Measurements from ENCODE around the gene KRTAP5-3. TPM values are rescaled to one million over a fixed set of nuclear protein-coding genes. Genes with fewer than 3 reads are reported as not detected.
A peak's percentile ranks its signal among the peaks of the same experiment; 100 is the strongest.

Gene KRTAP5-3
- total and polyA plus RNA-seq, 9 of the 15 experiments (the other 6 are each of a cell fraction or from before 2014, with no cell fraction given): not detected

DNA sequence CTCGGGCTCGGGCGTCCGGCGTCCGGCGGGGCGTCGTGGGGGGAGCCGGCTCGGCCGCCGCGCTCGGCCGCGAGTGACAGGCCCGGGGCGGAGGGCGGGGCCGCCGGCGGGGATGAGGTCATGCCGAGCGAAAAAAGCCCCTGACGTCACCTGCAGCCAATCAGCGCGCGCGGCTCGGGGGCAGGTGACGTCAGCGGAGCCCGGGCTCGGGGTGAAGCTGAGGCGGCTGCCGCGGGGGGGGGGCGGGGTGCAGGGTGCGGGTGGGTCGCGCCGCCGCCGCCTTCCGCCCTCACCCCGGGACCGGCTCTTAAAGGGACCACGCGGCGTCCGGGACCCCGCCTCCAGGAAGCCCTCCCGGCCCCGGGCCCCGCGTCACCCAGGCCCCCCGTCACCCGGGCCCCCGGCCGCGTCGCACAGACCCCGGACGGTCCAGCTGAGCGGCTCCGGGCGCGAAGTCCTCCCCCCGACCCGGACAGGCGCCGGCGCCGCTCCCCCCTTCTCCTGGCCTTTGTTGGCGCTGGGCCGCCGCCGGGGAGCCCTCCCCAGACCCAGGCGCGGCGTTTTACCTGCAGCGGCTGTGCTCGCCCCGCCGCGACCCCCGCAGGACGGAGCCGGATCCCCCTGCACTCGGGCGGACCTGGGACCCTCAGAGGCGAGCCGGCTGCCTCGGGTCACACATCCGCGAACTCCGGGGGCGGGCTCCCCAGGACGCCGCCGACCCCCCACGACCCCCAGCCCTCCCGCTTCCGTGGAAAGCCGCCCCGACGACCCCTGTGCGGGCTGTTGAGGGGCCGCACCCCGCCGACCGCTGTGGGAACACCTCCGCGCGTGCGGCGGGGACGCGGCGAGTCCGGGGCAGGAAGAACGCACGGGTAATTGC, 35.8 kb downstream of the KRTAP5-3 start, which contains the start of gene DUSP8 (continued):
- TF ChIP-seq, protein P1, sequence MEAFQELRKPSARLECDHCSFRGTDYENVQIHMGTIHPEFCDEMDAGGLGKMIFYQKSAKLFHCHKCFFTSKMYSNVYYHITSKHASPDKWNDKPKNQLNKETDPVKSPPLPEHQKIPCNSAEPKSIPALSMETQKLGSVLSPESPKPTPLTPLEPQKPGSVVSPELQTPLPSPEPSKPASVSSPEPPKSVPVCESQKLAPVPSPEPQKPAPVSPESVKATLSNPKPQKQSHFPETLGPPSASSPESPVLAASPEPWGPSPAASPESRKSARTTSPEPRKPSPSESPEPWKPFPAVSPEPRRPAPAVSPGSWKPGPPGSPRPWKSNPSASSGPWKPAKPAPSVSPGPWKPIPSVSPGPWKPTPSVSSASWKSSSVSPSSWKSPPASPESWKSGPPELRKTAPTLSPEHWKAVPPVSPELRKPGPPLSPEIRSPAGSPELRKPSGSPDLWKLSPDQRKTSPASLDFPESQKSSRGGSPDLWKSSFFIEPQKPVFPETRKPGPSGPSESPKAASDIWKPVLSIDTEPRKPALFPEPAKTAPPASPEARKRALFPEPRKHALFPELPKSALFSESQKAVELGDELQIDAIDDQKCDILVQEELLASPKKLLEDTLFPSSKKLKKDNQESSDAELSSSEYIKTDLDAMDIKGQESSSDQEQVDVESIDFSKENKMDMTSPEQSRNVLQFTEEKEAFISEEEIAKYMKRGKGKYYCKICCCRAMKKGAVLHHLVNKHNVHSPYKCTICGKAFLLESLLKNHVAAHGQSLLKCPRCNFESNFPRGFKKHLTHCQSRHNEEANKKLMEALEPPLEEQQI (IDR thresholded peaks at IDR 0.05): no peak
- TF ChIP-seq BACH1 (tag; IDR thresholded peaks at IDR 0.05) (no peak), HSF4 (CRISPR knock-in tag; IDR thresholded peaks at IDR 0.05; ENCODE audit: borderline replicate concordance) (no peak), ZNF23 (CRISPR knock-in tag; IDR thresholded peaks at IDR 0.05) (no peak), RFX1 (IDR thresholded peaks at IDR 0.05) (no peak), TCF7L2 (IDR thresholded peaks at IDR 0.05; ENCODE audit: low read depth, low read length) (no peak), NFIC (IDR thresholded peaks at IDR 0.05) (0 out of 2 replicates have a peak, but pooled peaks have one; percentile 12), CSDE1 (IDR thresholded peaks at IDR 0.05) (no peak), CXXC5 (CRISPR knock-in tag; IDR thresholded peaks at IDR 0.05) (peak; percentile 37; the same call in 1 of the 2 replicates), CCAR2 (IDR thresholded peaks at IDR 0.05; ENCODE audit: low read depth, low read length) (no peak), GABPA (tag; conservative IDR thresholded peaks at IDR 0.05; ENCODE audit: low read depth) (no peak), NFIX (CRISPR knock-in tag; IDR thresholded peaks at IDR 0.05; ENCODE audit: low read depth) (no peak), ZNF695 (CRISPR knock-in tag; IDR thresholded peaks at IDR 0.05) (no peak), JUNB (CRISPR knock-in tag; conservative IDR thresholded peaks at IDR 0.05) (0 out of 2 replicates have a peak, but pooled peaks have one; percentile 52), MEF2D (tag; conservative IDR thresholded peaks at IDR 0.05; ENCODE audit: low read depth) (no peak), ZNF76 (CRISPR knock-in tag; IDR thresholded peaks at IDR 0.05; ENCODE audit: borderline replicate concordance) (no peak)
- TF ChIP-seq, protein P2, sequence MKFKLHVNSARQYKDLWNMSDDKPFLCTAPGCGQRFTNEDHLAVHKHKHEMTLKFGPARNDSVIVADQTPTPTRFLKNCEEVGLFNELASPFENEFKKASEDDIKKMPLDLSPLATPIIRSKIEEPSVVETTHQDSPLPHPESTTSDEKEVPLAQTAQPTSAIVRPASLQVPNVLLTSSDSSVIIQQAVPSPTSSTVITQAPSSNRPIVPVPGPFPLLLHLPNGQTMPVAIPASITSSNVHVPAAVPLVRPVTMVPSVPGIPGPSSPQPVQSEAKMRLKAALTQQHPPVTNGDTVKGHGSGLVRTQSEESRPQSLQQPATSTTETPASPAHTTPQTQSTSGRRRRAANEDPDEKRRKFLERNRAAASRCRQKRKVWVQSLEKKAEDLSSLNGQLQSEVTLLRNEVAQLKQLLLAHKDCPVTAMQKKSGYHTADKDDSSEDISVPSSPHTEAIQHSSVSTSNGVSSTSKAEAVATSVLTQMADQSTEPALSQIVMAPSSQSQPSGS (CRISPR knock-in tag; IDR thresholded peaks at IDR 0.05): peak; percentile 91
- TF ChIP-seq, protein P3, sequence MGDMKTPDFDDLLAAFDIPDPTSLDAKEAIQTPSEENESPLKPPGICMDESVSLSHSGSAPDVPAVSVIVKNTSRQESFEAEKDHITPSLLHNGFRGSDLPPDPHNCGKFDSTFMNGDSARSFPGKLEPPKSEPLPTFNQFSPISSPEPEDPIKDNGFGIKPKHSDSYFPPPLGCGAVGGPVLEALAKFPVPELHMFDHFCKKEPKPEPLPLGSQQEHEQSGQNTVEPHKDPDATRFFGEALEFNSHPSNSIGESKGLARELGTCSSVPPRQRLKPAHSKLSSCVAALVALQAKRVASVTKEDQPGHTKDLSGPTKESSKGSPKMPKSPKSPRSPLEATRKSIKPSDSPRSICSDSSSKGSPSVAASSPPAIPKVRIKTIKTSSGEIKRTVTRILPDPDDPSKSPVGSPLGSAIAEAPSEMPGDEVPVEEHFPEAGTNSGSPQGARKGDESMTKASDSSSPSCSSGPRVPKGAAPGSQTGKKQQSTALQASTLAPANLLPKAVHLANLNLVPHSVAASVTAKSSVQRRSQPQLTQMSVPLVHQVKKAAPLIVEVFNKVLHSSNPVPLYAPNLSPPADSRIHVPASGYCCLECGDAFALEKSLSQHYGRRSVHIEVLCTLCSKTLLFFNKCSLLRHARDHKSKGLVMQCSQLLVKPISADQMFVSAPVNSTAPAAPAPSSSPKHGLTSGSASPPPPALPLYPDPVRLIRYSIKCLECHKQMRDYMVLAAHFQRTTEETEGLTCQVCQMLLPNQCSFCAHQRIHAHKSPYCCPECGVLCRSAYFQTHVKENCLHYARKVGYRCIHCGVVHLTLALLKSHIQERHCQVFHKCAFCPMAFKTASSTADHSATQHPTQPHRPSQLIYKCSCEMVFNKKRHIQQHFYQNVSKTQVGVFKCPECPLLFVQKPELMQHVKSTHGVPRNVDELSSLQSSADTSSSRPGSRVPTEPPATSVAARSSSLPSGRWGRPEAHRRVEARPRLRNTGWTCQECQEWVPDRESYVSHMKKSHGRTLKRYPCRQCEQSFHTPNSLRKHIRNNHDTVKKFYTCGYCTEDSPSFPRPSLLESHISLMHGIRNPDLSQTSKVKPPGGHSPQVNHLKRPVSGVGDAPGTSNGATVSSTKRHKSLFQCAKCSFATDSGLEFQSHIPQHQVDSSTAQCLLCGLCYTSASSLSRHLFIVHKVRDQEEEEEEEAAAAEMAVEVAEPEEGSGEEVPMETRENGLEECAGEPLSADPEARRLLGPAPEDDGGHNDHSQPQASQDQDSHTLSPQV (IDR thresholded peaks at IDR 0.05): no peak
- TF ChIP-seq, protein P4, sequence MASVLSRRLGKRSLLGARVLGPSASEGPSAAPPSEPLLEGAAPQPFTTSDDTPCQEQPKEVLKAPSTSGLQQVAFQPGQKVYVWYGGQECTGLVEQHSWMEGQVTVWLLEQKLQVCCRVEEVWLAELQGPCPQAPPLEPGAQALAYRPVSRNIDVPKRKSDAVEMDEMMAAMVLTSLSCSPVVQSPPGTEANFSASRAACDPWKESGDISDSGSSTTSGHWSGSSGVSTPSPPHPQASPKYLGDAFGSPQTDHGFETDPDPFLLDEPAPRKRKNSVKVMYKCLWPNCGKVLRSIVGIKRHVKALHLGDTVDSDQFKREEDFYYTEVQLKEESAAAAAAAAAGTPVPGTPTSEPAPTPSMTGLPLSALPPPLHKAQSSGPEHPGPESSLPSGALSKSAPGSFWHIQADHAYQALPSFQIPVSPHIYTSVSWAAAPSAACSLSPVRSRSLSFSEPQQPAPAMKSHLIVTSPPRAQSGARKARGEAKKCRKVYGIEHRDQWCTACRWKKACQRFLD (CRISPR knock-in tag; IDR thresholded peaks at IDR 0.05): peak; percentile 80; the same call in 1 of the 2 replicates

Data from K562 (cell line).